OCI-LY3 (cell line): ENCODE measurements around the gene IMPDH2.

Source experiments
- H2AFZ ChIP-seq: fragments of 200-600, 300-600 bp; shearing (Covaris generic); 2 replicates; pipeline ENCODE4 v1.6.0; 2014; ENCODE audit warnings: antibody characterized with exemption, low read depth, low read length
- H3K27ac ChIP-seq: fragments of 200-600, 300-600 bp; sonication (generic); 2 replicates; pipeline ENCODE4 v1.5.1; 2014; ENCODE audit warnings: mild to moderate bottlenecking, low read length, moderate library complexity, mixed read lengths
- H3K27me3 ChIP-seq: fragments of 200-600, 300-600 bp; sonication (generic); 2 replicates; pipeline ENCODE4 v1.6.1; 2014; ENCODE audit warnings: low read depth, low read length, mixed read lengths
- H3K36me3 ChIP-seq: fragments of 200-600, 300-600 bp; sonication (generic); replicated peaks from 2 replicates; pipeline ENCODE3; 2014; ENCODE audit warnings: low read depth, low read length, mixed read lengths
- H3K4me1 ChIP-seq: fragments of 300-600, 200-600 bp; sonication (generic); 2 replicates; pipeline ENCODE4 v1.6.1; 2014; ENCODE audit warnings: low read length, mixed read lengths
- H3K4me2 ChIP-seq: fragments of 200-600, 300-600 bp; sonication (generic); 2 replicates; pipeline ENCODE4 v1.6.1; 2014; ENCODE audit warnings: low read length, mixed read lengths
- H3K4me3 ChIP-seq: fragments of 300-600, 200-600 bp; sonication (generic); 2 replicates; pipeline ENCODE4 v1.5.1; 2014; ENCODE audit warnings: antibody characterized with exemption, mild to moderate bottlenecking, low read length, moderate library complexity
- H3K79me2 ChIP-seq: fragments of 300-600, 200-600 bp; shearing (Covaris generic); 2 replicates; pipeline ENCODE4 v1.6.1; 2014; ENCODE audit warnings: mild to moderate bottlenecking, low read length, mixed read lengths
- H3K9ac ChIP-seq: fragments of 300-600, 200-600 bp; shearing (Covaris generic); 2 replicates; pipeline ENCODE4 v1.6.0; 2014; ENCODE audit warnings: mild to moderate bottlenecking, low read length, moderate library complexity
- H3K9me3 ChIP-seq: fragments of 200-600, 300-600 bp; shearing (Covaris generic); 2 replicates; pipeline ENCODE4 v1.6.1; 2014; ENCODE audit warnings: low read length, mixed read lengths; ENCODE audit not compliant: insufficient read depth
- H4K20me1 ChIP-seq: fragments of 200-600, 300-600 bp; sonication (generic); 2 replicates; pipeline ENCODE4 v1.6.1; 2016; ENCODE audit warnings: low read length, mixed read lengths; ENCODE audit not compliant: insufficient read depth
- EZH2phosphoT487 ChIP-seq: fragments of 200-600 bp; shearing (Covaris generic); IDR thresholded peaks from 2 replicates; pipeline ENCODE4 v1.6.1; 2018; ENCODE audit warnings: antibody characterized with exemption, mixed run types, low read depth
- TF ChIP-seq, protein P1 (sequence below): fragments of 200-600, 300-600 bp; sonication (generic); IDR thresholded peaks from 2 replicates; pipeline ENCODE4 v1.5.1; 2014; ENCODE audit warnings: antibody characterized with exemption, low read length, low read depth

The IMPDH2 gene

DNA sequence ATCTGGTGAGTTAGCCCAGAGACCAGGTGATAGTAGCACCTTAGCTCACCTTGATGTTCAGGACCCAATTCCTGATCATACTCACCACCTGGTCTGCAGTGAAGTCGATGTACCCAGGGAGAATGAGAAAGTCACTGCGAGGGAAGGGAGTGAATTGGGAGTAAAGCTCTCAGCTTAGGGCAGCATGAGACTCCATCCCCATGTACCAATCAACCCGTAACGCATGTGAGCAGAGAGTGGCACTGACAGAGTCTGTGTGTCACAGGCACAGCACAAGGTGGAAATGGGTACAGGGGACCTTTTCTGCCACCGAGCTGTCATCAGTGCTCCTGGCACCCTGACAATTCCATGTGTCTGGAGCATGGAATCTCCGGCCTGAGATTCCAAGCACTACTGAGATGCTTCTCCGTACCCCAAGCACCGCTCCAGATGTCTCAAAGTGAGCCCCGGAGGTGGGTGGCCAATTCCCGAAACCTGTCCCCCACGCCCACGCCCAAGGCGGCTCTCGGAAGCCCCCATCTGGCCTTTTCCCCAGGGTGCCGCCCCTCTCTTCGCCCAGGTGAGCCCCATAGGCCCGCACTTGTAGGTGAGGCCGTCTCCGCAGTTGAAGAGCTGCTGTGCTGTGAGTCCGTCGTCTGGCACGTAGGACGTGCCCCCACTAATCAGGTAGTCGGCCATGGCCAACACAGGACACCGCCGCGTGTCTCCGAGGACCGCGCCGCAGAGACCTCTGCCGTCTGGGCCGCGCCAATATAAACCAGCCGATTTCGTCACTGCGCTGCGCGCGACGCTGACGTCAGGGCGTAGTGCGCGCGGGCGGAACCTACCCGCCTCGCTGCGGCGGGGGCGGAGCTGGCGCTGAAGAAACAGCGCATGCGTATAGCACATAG, at the start of gene IMPDH2:
Gene IMPDH2, minus strand, starts transcription at position 726 of the 890 bp plus-strand sequence. Its CDS starts 48 bp downstream, at position 678.
- H2AFZ ChIP-seq: no peak within 1 kb of the TSS; the same call in 1 of the 2 replicates
- H3K4me1 ChIP-seq: peaks cover 16% of the 10 kb centered on the region
- H3K36me3 ChIP-seq: peaks cover 80% of the 10 kb centered on the region

GRCh38 chr3:49076646-49077045, 47.4 kb upstream of the IMPDH2 start:
- H3K4me1 ChIP-seq: peaks cover 2% of the 10 kb centered on the region; the same call in 1 of the 2 replicates
- no peaks in the 10 kb centered on the region for H3K27me3 ChIP-seq
- H3K9me3 ChIP-seq: no peaks in the 10 kb centered on the region
- no peak overlapping the region for H2AFZ ChIP-seq
- no peak overlapping the region for H3K4me2 ChIP-seq
- peaks cover 19% of the 10 kb centered on the region for H4K20me1 ChIP-seq
- H3K27ac ChIP-seq: no peak overlapping the region
- H3K79me2 ChIP-seq: peaks cover 66% of the 10 kb centered on the region
- no peak overlapping the region for H3K4me3 ChIP-seq
- no peak overlapping the region for H3K9ac ChIP-seq
- TF ChIP-seq, protein P1, sequence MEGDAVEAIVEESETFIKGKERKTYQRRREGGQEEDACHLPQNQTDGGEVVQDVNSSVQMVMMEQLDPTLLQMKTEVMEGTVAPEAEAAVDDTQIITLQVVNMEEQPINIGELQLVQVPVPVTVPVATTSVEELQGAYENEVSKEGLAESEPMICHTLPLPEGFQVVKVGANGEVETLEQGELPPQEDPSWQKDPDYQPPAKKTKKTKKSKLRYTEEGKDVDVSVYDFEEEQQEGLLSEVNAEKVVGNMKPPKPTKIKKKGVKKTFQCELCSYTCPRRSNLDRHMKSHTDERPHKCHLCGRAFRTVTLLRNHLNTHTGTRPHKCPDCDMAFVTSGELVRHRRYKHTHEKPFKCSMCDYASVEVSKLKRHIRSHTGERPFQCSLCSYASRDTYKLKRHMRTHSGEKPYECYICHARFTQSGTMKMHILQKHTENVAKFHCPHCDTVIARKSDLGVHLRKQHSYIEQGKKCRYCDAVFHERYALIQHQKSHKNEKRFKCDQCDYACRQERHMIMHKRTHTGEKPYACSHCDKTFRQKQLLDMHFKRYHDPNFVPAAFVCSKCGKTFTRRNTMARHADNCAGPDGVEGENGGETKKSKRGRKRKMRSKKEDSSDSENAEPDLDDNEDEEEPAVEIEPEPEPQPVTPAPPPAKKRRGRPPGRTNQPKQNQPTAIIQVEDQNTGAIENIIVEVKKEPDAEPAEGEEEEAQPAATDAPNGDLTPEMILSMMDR: no peak
- TF ChIP-seq EZH2phosphoT487: no peak
- H3K36me3 ChIP-seq: peaks cover 38% of the 10 kb centered on the region

More for the DNA sequence above, at the start of gene IMPDH2:
- Histone ChIP-seq H3K9me3 (no peaks in the 10 kb centered on the region), H4K20me1 (no peaks in the 10 kb centered on the region), H3K9ac (peak within 1 kb of the TSS; percentile 95), H3K27ac (peak within 1 kb of the TSS; percentile 54), H3K27me3 (no peaks in the 10 kb centered on the region), H3K4me2 (peak within 1 kb of the TSS; percentile 93), H3K79me2 (peaks cover 53% of the 10 kb centered on the region), H3K4me3 (peak within 1 kb of the TSS; percentile 88)
- no peak for TF ChIP-seq EZH2phosphoT487
- TF ChIP-seq, protein P1: no peak

DNA sequence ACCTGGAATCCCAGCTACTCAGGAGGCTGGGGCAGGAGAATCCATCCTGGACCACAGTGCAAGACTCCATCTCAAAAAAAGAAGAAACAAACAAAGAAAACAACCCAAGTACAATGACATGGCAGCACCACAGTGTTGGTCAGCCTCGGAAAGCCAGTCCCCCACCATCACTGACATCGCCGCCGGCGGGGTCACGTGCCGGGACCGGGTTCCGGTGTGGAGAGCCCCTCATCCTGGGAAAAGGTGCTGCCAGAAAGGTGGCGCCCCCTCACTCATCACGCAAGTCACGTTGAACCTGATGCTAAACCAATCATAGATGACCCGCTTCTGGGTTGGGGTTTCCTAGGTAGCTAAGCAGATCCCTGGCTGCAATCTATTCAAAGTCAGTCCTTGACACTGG, 46.9 kb upstream of the IMPDH2 start:
- Histone ChIP-seq H4K20me1 (peaks cover 19% of the 10 kb centered on the region), H3K4me1 (peaks cover 2% of the 10 kb centered on the region; the same call in 1 of the 2 replicates), H3K27ac (no peak overlapping the region), H3K36me3 (peaks cover 43% of the 10 kb centered on the region), H3K4me3 (no peak overlapping the region), H3K27me3 (no peaks in the 10 kb centered on the region), H3K79me2 (peaks cover 66% of the 10 kb centered on the region), H3K4me2 (no peak overlapping the region), H3K9me3 (no peaks in the 10 kb centered on the region), H3K9ac (no peak overlapping the region), H2AFZ (no peak overlapping the region)
- TF ChIP-seq, protein P1: no peak
- TF ChIP-seq EZH2phosphoT487: no peak

DNA sequence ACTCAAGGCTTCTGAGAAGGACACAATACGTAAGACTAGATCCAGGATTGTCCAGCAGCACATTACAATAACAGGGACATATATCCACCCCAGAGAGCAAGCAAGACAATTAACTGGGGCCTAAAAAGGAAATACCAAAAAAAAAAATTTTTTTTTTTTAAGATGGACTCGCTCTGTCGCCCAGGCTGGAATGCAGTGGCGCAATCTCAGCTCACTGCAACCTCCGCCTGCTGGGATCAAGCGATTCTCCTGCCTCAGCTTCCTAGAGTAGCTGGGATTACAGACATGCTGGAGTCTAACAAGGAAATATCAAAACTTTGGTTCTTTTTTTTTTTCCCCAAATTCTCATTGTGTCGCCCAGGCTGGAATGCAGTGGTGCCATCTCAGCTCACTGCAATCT, 28.8 kb upstream of the IMPDH2 start:
- Histone ChIP-seq H3K27ac (no peak overlapping the region), H3K4me2 (no peak overlapping the region), H3K9ac (no peak overlapping the region), H3K79me2 (peaks cover 18% of the 10 kb centered on the region), H3K9me3 (no peaks in the 10 kb centered on the region), H4K20me1 (peaks cover 4% of the 10 kb centered on the region; the same call in 1 of the 2 replicates), H2AFZ (no peak overlapping the region), H3K4me1 (peaks cover 14% of the 10 kb centered on the region), H3K4me3 (no peak overlapping the region), H3K36me3 (peaks cover 44% of the 10 kb centered on the region), H3K27me3 (no peaks in the 10 kb centered on the region)
- TF ChIP-seq EZH2phosphoT487: no peak
- TF ChIP-seq, protein P1: no peak
